H9 (cell line): Measurements from ENCODE around the gene NAA50. TPM values are rescaled to one million over a fixed set of nuclear protein-coding genes. Genes with fewer than 3 reads are reported as not detected.
A peak's percentile ranks its signal among the peaks of the same experiment; 100 is the strongest.

Experiments
- DNase-seq: peaks from one replicate; pipeline ENCODE4 v3.0.0-alpha.2; 2017
- H2AFZ ChIP-seq: one replicate; pipeline ENCODE4 v1.6.1; 2013; ENCODE audit warnings: mild to moderate bottlenecking, low read length, control low read depth, moderate library complexity
- H2AK5ac ChIP-seq: 2 replicates; pipeline ENCODE4 v1.6.1; 2013; ENCODE audit warnings: low read length, control low read depth, mixed read lengths; ENCODE audit not compliant: insufficient read length
- H2BK120ac ChIP-seq: one replicate; pipeline ENCODE4 v1.6.1; 2013; ENCODE audit warnings: low read depth, mild to moderate bottlenecking, low read length, control low read depth, inconsistent platforms; ENCODE audit not compliant: poor library complexity, severe bottlenecking
- H2BK12ac ChIP-seq: 2 replicates; pipeline ENCODE4 v1.6.1; 2013; ENCODE audit warnings: low read length, control low read depth, mixed read lengths, low read depth; ENCODE audit not compliant: insufficient read length
- H2BK15ac ChIP-seq: 2 replicates; pipeline ENCODE4 v1.6.1; 2013; ENCODE audit warnings: low read depth, low read length, control low read depth
- H2BK20ac ChIP-seq: one replicate; pipeline ENCODE4 v1.6.1; 2013; ENCODE audit warnings: low read depth, mild to moderate bottlenecking, low read length, control low read depth, inconsistent platforms; ENCODE audit not compliant: poor library complexity, severe bottlenecking
- H2BK5ac ChIP-seq: 2 replicates; pipeline ENCODE4 v1.6.1; 2013; ENCODE audit warnings: low read length, control low read depth, mixed read lengths; ENCODE audit not compliant: insufficient read length
- H3K14ac ChIP-seq: 2 replicates; pipeline ENCODE4 v1.6.1; 2013; ENCODE audit warnings: low read length, control low read depth; ENCODE audit not compliant: insufficient read depth
- H3K18ac ChIP-seq: 2 replicates; pipeline ENCODE4 v1.6.1; 2013; ENCODE audit warnings: low read depth, mild to moderate bottlenecking, mixed read lengths, low read length, control low read depth; ENCODE audit not compliant: insufficient read length
- H3K23ac ChIP-seq: 2 replicates; pipeline ENCODE4 v1.6.1; 2013; ENCODE audit warnings: low read length, control low read depth, mixed read lengths, low read depth; ENCODE audit not compliant: insufficient read length
- H3K23me2 ChIP-seq: 2 replicates; pipeline ENCODE4 v1.6.1; 2013; ENCODE audit warnings: low read depth, mild to moderate bottlenecking, mixed read lengths, low read length, control low read depth; ENCODE audit not compliant: insufficient read length, poor library complexity, severe bottlenecking
- H3K27ac ChIP-seq: 2 replicates; pipeline ENCODE4 v1.5.1; 2013; ENCODE audit warnings: low read length, control low read depth, mixed read lengths, low read depth; ENCODE audit not compliant: insufficient read length
- H3K27me3 ChIP-seq: 2 replicates; pipeline ENCODE4 v1.6.1; 2013; ENCODE audit warnings: low read length, control low read depth, inconsistent platforms; ENCODE audit not compliant: insufficient read depth
- H3K4ac ChIP-seq: 2 replicates; pipeline ENCODE4 v1.6.1; 2013; ENCODE audit warnings: low read depth, mild to moderate bottlenecking, control low read depth, inconsistent platforms, low read length, moderate library complexity
- H3K4me1 ChIP-seq: 2 replicates; pipeline ENCODE4 v1.6.1; 2013; ENCODE audit warnings: low read length, control low read depth, inconsistent platforms; ENCODE audit not compliant: insufficient read depth
- H3K4me2 ChIP-seq: 2 replicates; pipeline ENCODE4 v1.6.1; 2013; ENCODE audit warnings: low read length, control low read depth, mixed read lengths; ENCODE audit not compliant: insufficient read length, insufficient read depth
- H3K56ac ChIP-seq: 2 replicates; pipeline ENCODE4 v1.6.1; 2013; ENCODE audit warnings: low read depth, mild to moderate bottlenecking, mixed read lengths, low read length, control low read depth; ENCODE audit not compliant: insufficient read length
- H3K79me1 ChIP-seq: 2 replicates; pipeline ENCODE4 v1.6.1; 2013; ENCODE audit warnings: low read depth, mild to moderate bottlenecking, moderate library complexity, low read length, control low read depth, inconsistent platforms; ENCODE audit not compliant: insufficient read depth, poor library complexity, severe bottlenecking
- H3K79me2 ChIP-seq: 2 replicates; pipeline ENCODE4 v1.6.1; 2013; ENCODE audit warnings: low read length, control low read depth, inconsistent platforms; ENCODE audit not compliant: insufficient read depth
- H3K9ac ChIP-seq: 2 replicates; pipeline ENCODE4 v1.6.1; 2013; ENCODE audit warnings: low read length, control low read depth, mixed read lengths; ENCODE audit not compliant: insufficient read length; ENCODE audit errors: extremely low read depth
- H3K9me3 ChIP-seq: one replicate; pipeline ENCODE4 v1.6.1; 2013; ENCODE audit warnings: low read depth, low read length, inconsistent platforms; ENCODE audit not compliant: control insufficient read depth
- H3T11ph ChIP-seq: one replicate; pipeline ENCODE4 v1.6.1; 2013; ENCODE audit warnings: mild to moderate bottlenecking, low read length, control low read depth, inconsistent platforms
- H4K20me1 ChIP-seq: one replicate; pipeline ENCODE4 v1.6.1; 2013; ENCODE audit not compliant: control insufficient read depth, insufficient read length, insufficient read depth
- H4K5ac ChIP-seq: 2 replicates; pipeline ENCODE4 v1.6.1; 2013; ENCODE audit warnings: low read depth, mild to moderate bottlenecking, mixed read lengths, low read length, control low read depth; ENCODE audit not compliant: insufficient read length
- H4K8ac ChIP-seq: replicated peaks from 2 replicates; pipeline ENCODE4 v1.6.1; 2013; ENCODE audit warnings: low read length, control low read depth, mixed read lengths, low read depth; ENCODE audit not compliant: insufficient read length
- H4K91ac ChIP-seq: 2 replicates; pipeline ENCODE4 v1.6.1; 2013; ENCODE audit warnings: low read depth, mild to moderate bottlenecking, moderate library complexity, mixed read lengths, low read length, control low read depth; ENCODE audit not compliant: insufficient read length
- H3K27ac Mint-ChIP-seq, 3 experiments: 2 replicates in 2 of 3; 3 replicates in 1 of 3; pipeline ENCODE4 v1.8.0; 2020 to 2021; ENCODE audit warnings: mixed read lengths in 3 of 3, mild to moderate bottlenecking in 1 of 3, moderate library complexity in 1 of 3
- H3K27me3 Mint-ChIP-seq: 2 replicates; pipeline ENCODE4 v1.8.0; 2021; ENCODE audit warnings: low read depth, mild to moderate bottlenecking, moderate library complexity, mixed read lengths
- H3K36me3 Mint-ChIP-seq, 3 experiments: 2 replicates in 2 of 3; 3 replicates in 1 of 3; pipeline ENCODE4 v1.8.0; 2020 to 2021; ENCODE audit warnings: low read depth in 3 of 3, mixed read lengths in 3 of 3; ENCODE audit not compliant: insufficient read depth in 1 of 3
- H3K4me1 Mint-ChIP-seq, 2 experiments: 2 replicates each; pipeline ENCODE4 v1.8.0; 2020; ENCODE audit warnings: mixed read lengths in 2 of 2
- H3K4me3 Mint-ChIP-seq, 2 experiments: 2 replicates in 1 of 2; 3 replicates in 1 of 2; pipeline ENCODE4 v1.8.0; 2020 to 2021; ENCODE audit warnings: mild to moderate bottlenecking in 2 of 2, mixed read lengths in 2 of 2, moderate library complexity in 1 of 2
- H3K9me3 Mint-ChIP-seq, 2 experiments: 2 replicates in 1 of 2; 3 replicates in 1 of 2; pipeline ENCODE4 v1.8.0; 2020; ENCODE audit warnings: mild to moderate bottlenecking in 2 of 2, mixed read lengths in 2 of 2, moderate library complexity in 1 of 2
- WGBS: extraction: QIAGEN DNeasy Blood & Tissue Kit; methylation state at CpG from one replicate; pipeline ENCODE4 v1.1.7; 2013; ENCODE audit warnings: missing lambda C conversion rate, low lambda C conversion rate, mixed read lengths; ENCODE audit not compliant: insufficient read length; ENCODE audit errors: extremely low coverage; 5-methylcytosine and 5-hydroxymethylcytosine counted together
- total RNA-seq: library from RNA; stranded (reverse); gene quantifications from 2 replicates; pipeline ENCODE4 v1.2.1, GENCODE V29; 2021
- TF ChIP-seq, protein P1 (sequence below): fragments of 200-600 bp; sonication (generic); conservative IDR thresholded peaks from 3 replicates; pipeline ENCODE4 v1.8.0; 2021; ENCODE audit warnings: antibody characterized with exemption, mild to moderate bottlenecking

The NAA50 gene
- total RNA-seq, 1 experiment from 2014 or later: 216 TPM

DNA sequence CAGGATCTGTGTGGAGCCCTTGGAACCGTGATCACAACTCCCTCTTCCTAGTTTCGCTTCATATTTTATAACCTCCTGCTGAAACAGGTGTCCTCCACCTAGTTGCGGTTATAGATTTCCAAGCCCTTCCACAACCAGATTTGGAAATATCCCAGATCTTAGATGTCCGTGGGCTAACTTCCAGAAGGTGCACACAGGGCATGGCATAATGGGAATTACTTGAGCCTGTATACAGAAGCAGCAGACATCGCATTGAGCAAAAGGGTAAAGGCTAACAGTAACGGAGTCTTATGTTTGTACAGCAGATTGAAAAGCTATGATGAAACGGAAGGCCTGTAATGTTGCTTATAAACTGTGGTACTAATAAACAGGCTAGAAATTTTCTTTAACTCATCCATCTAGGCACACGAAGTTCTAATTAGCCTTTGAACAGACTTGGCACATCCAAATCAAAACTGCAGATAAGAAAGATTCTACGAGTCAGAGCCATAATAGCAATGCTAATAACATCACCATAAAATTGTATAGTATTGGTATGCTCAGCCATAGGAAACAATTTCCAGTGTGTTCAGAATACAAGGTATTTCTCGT lies 48.5 kb downstream of the NAA50 start:
- peaks cover 6% of the 10 kb centered on the region for H3K23me2 ChIP-seq
- no peak overlapping the region for H2BK5ac ChIP-seq
- TF ChIP-seq, protein P1, sequence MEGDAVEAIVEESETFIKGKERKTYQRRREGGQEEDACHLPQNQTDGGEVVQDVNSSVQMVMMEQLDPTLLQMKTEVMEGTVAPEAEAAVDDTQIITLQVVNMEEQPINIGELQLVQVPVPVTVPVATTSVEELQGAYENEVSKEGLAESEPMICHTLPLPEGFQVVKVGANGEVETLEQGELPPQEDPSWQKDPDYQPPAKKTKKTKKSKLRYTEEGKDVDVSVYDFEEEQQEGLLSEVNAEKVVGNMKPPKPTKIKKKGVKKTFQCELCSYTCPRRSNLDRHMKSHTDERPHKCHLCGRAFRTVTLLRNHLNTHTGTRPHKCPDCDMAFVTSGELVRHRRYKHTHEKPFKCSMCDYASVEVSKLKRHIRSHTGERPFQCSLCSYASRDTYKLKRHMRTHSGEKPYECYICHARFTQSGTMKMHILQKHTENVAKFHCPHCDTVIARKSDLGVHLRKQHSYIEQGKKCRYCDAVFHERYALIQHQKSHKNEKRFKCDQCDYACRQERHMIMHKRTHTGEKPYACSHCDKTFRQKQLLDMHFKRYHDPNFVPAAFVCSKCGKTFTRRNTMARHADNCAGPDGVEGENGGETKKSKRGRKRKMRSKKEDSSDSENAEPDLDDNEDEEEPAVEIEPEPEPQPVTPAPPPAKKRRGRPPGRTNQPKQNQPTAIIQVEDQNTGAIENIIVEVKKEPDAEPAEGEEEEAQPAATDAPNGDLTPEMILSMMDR: no peak
- Mint-ChIP-seq H3K27me3 (no peaks in the 10 kb centered on the region), H3K4me3 (no peak overlapping the region), H3K36me3 (peaks cover 0 to 1% (median 0%) of the 10 kb centered on the region in 3 experiments; a peak in 2 of 7 replicates), H3K27ac (no peak overlapping the region), H3K4me1 (peaks cover 12% of the 10 kb centered on the region in 2 experiments), H3K9me3 (no peaks in the 10 kb centered on the region; a peak in 1 of 5 replicates)
- no peak overlapping the region for H2AFZ ChIP-seq
- no peaks in the 10 kb centered on the region for H3K9me3 ChIP-seq
- no peak overlapping the region for H2BK120ac ChIP-seq
- H4K20me1 ChIP-seq: no peaks in the 10 kb centered on the region
- H3K79me2 ChIP-seq: no peaks in the 10 kb centered on the region; the same call in 1 of the 2 replicates
- H3T11ph ChIP-seq: no peak overlapping the region
- H3K79me1 ChIP-seq: no peaks in the 10 kb centered on the region
- H2BK20ac ChIP-seq: no peak overlapping the region
- H2BK15ac ChIP-seq: no peak overlapping the region
- H4K8ac ChIP-seq: no peak overlapping the region
- H2BK12ac ChIP-seq: no peak overlapping the region
- no peak overlapping the region for H3K18ac ChIP-seq
- H3K27ac ChIP-seq: no peak overlapping the region
- H3K27me3 ChIP-seq: no peaks in the 10 kb centered on the region
- no peaks in the 10 kb centered on the region for H3K4me1 ChIP-seq
- DNase-seq: no peak
- no peak overlapping the region for H4K91ac ChIP-seq
- H3K4ac ChIP-seq: no peak overlapping the region
- no CpG with 5 or more reads among the region's 10 CpGs for WGBS
- peak overlapping the region; percentile 81 for H3K9ac ChIP-seq
- H3K56ac ChIP-seq: no peak overlapping the region
- no peak overlapping the region for H3K23ac ChIP-seq
- no peak overlapping the region for H2AK5ac ChIP-seq
- no peak overlapping the region for H4K5ac ChIP-seq
- peak overlapping the region; percentile 83 for H3K4me2 ChIP-seq
- no peak overlapping the region for H3K14ac ChIP-seq
